ENCODE results near the gene PRDM2. TPM values are rescaled to one million over a fixed set of nuclear protein-coding genes. Genes with fewer than 3 reads are reported as not detected.

Gene PRDM2
- total RNA-seq, 1 donor from 2014 or later = 46.7 TPM

- Histone ChIP-seq H3K9me3 (no peaks in the 10 kb centered on the region), H3K27me3 (no peaks in the 10 kb centered on the region), H3K4me1 (peaks cover 64% of the 10 kb centered on the region), H3K36me3 (no peaks in the 10 kb centered on the region), H3K27ac (peak overlapping the region; percentile 47), H3K4me3 (no peak overlapping the region)
- peak; percentile 11 for TF ChIP-seq CTCF (IDR thresholded peaks at IDR 0.05)
- intact Hi-C loops (cut with DNase I) = no loop called here
- DNase-seq (no peak), ATAC-seq (peak; percentile 62)
Observed at GRCh38 chr1:13759072-13759471, 59.1 kb downstream of the PRDM2 start.

DNA sequence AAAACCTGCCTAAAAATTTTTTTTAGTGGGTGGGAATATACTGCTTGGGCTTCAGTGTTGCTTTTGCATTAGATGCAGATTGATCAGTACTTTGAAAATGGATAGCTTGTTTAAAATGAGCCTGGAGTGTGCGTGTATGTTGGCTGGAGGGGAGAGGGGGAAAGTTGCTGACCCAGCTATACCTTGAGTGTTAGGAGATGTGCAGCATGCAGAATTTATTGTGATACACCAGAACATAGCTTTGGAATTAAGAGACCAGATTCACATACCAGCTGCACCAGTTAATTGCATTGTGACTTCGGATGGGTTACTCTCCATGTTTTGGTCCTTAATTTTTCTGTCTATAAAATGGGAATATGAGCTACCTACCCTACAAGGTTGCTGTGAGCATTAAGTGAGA lies 60.4 kb downstream of the PRDM2 start:
- H3K27me3 ChIP-seq = no peaks in the 10 kb centered on the region
- H3K9me3 ChIP-seq = no peaks in the 10 kb centered on the region
- H3K36me3 ChIP-seq = no peaks in the 10 kb centered on the region
- no peak overlapping the region for H3K4me3 ChIP-seq
- DNase-seq (no peak), ATAC-seq (no peak)
- intact Hi-C loops (cut with DNase I) = no loop called here
- TF ChIP-seq CTCF (IDR thresholded peaks at IDR 0.05) = no peak
- no peak overlapping the region for H3K27ac ChIP-seq
- H3K4me1 ChIP-seq = peaks cover 69% of the 10 kb centered on the region

GRCh38 chr1:13760921-13761320 lies 60.9 kb downstream of the PRDM2 start:
- intact Hi-C loops (cut with DNase I) = no loop called here
- Histone ChIP-seq H3K27me3 (no peaks in the 10 kb centered on the region), H3K9me3 (no peaks in the 10 kb centered on the region), H3K4me3 (no peak overlapping the region), H3K4me1 (peaks cover 71% of the 10 kb centered on the region), H3K36me3 (no peaks in the 10 kb centered on the region), H3K27ac (no peak overlapping the region)
- DNase-seq (no peak), ATAC-seq (peak; percentile 42)
- TF ChIP-seq CTCF (IDR thresholded peaks at IDR 0.05) = no peak

- H3K27me3 ChIP-seq = no peaks in the 10 kb centered on the region
- H3K36me3 ChIP-seq = no peaks in the 10 kb centered on the region
- peaks cover 68% of the 10 kb centered on the region for H3K4me1 ChIP-seq
- intact Hi-C loops (cut with DNase I) = no loop called here
- no peak overlapping the region for H3K27ac ChIP-seq
- no peak for DNase-seq
- ATAC-seq = no peak
- no peaks in the 10 kb centered on the region for H3K9me3 ChIP-seq
- no peak for TF ChIP-seq CTCF (IDR thresholded peaks at IDR 0.05)
- H3K4me3 ChIP-seq = no peak overlapping the region
Observed at GRCh38 chr1:13761883-13762282, 61.9 kb downstream of the PRDM2 start.

GRCh38 chr1:13762642-13763041 lies 62.7 kb downstream of the PRDM2 start:
- intact Hi-C loops (cut with DNase I) = no loop called here
- peaks cover 61% of the 10 kb centered on the region for H3K4me1 ChIP-seq

More at GRCh38 chr1:13762642-13763041, 62.7 kb downstream of the PRDM2 start:
- Histone ChIP-seq H3K36me3 (no peaks in the 10 kb centered on the region), H3K9me3 (no peaks in the 10 kb centered on the region), H3K27ac (no peak overlapping the region), H3K4me3 (no peak overlapping the region), H3K27me3 (no peaks in the 10 kb centered on the region)
- no peak for TF ChIP-seq CTCF (IDR thresholded peaks at IDR 0.05)
- DNase-seq (no peak), ATAC-seq (no peak)

Data from upper lobe of right lung (tissue), 1 donor.